ENCODE results near the gene FOXB1. TPM values are rescaled to one million over a fixed set of nuclear protein-coding genes. Genes with fewer than 3 reads are reported as not detected.

FOXB1 gene
- total RNA-seq, 4 donors from 2014 or later, result not detected

GRCh38 chr15:59972241-59972640 lies 31.9 kb upstream of the FOXB1 start:
- no peak for DNase-seq
- Histone ChIP-seq H3K4me1 (no peaks in the 10 kb centered on the region), H3K4me3 (no peak overlapping the region), H3K9me3 (no peaks in the 10 kb centered on the region), H3K36me3 (no peaks in the 10 kb centered on the region), H3K27ac (no peak overlapping the region), H3K27me3 (no peaks in the 10 kb centered on the region)
- TF ChIP-seq CTCF (IDR thresholded peaks at IDR 0.05) (no peak), POLR2AphosphoS5 (IDR thresholded peaks at IDR 0.05) (no peak), EP300 (IDR thresholded peaks at IDR 0.05; ENCODE audit: low read depth) (no peak), POLR2A (IDR thresholded peaks at IDR 0.05) (no peak)
- intact Hi-C loops (cut with DNase I; ENCODE audit: low total_unique reads), result no loop called here
- whole genome bisulfite sequencing, 2 donors (ENCODE audit: low coverage in 1 of 2), result 76 to 100% methylated on average over 1 of the region's 1 CpG
- in situ Hi-C loops (cut with MboI; ENCODE audit: low pct_ligation_motif_present in 1 of 4, low pct_unique_long_range_greater_than_20kb in 1 of 4, low sequenced_read_pairs in 3 of 4), result no loop called here

- 50 to 59% methylated on average over 3 to 6 of the region's 6 CpGs for WGBS, 2 donors (ENCODE audit: low coverage in 1 of 2)
- H3K27me3 ChIP-seq, result peaks cover 14% of the 10 kb centered on the region
- H3K4me3 ChIP-seq, result no peak overlapping the region
- H3K4me1 ChIP-seq, result no peaks in the 10 kb centered on the region
- no peaks in the 10 kb centered on the region for H3K36me3 ChIP-seq
- in situ Hi-C loops (cut with MboI; ENCODE audit: low pct_ligation_motif_present in 1 of 4, low pct_unique_long_range_greater_than_20kb in 1 of 4, low sequenced_read_pairs in 3 of 4), result no loop called here
- no peaks in the 10 kb centered on the region for H3K9me3 ChIP-seq
- H3K27ac ChIP-seq, result no peak overlapping the region
- TF ChIP-seq POLR2A (IDR thresholded peaks at IDR 0.05) (no peak), POLR2AphosphoS5 (IDR thresholded peaks at IDR 0.05) (no peak), CTCF (IDR thresholded peaks at IDR 0.05) (no peak), EP300 (IDR thresholded peaks at IDR 0.05; ENCODE audit: low read depth) (no peak)
- no peak for DNase-seq
- intact Hi-C loops (cut with DNase I; ENCODE audit: low total_unique reads), result no loop called here
Observed at GRCh38 chr15:59976480-59977271, 27.4 kb upstream of the FOXB1 start.

GRCh38 chr15:59991834-59992233 lies 12.3 kb upstream of the FOXB1 start:
- Histone ChIP-seq H3K4me1 (peaks cover 0 to 4% (median 2%) of the 10 kb centered on the region in 4 donors), H3K27ac (no peak overlapping the region), H3K36me3 (no peaks in the 10 kb centered on the region), H3K4me3 (no peak overlapping the region), H3K27me3 (peaks cover 95% of the 10 kb centered on the region), H3K9me3 (no peaks in the 10 kb centered on the region)
- in situ Hi-C loops (cut with MboI; ENCODE audit: low pct_ligation_motif_present in 1 of 4, low pct_unique_long_range_greater_than_20kb in 1 of 4, low sequenced_read_pairs in 3 of 4) (no loop called here), intact Hi-C loops (cut with DNase I; ENCODE audit: low total_unique reads) (no loop called here)
- no peak for DNase-seq
- 31 to 34% methylated on average over 2 of the region's 2 CpGs for WGBS, 2 donors (ENCODE audit: low coverage in 1 of 2)
- TF ChIP-seq EP300 (IDR thresholded peaks at IDR 0.05; ENCODE audit: low read depth) (no peak), POLR2AphosphoS5 (IDR thresholded peaks at IDR 0.05) (no peak), CTCF (IDR thresholded peaks at IDR 0.05) (no peak)

GRCh38 chr15:59993041-59993750 lies 10.9 kb upstream of the FOXB1 start:
- H3K27me3 ChIP-seq, result peaks cover 97% of the 10 kb centered on the region
- no peak for TF ChIP-seq POLR2AphosphoS5 (IDR thresholded peaks at IDR 0.05)
- TF ChIP-seq CTCF (IDR thresholded peaks at IDR 0.05), result no peak
- TF ChIP-seq POLR2A (IDR thresholded peaks at IDR 0.05), result no peak
- no peak for TF ChIP-seq EP300 (IDR thresholded peaks at IDR 0.05; ENCODE audit: low read depth)
- intact Hi-C loops (cut with DNase I; ENCODE audit: low total_unique reads) (no loop called here), in situ Hi-C loops (cut with MboI; ENCODE audit: low pct_ligation_motif_present in 1 of 4, low pct_unique_long_range_greater_than_20kb in 1 of 4, low sequenced_read_pairs in 3 of 4) (no loop called here)
- WGBS, 2 donors (ENCODE audit: low coverage in 1 of 2), result 45 to 56% methylated on average over 2 to 35 of the region's 35 CpGs
- peaks cover 3 to 9% (median 7%) of the 10 kb centered on the region in 4 donors for H3K4me1 ChIP-seq
- no peaks in the 10 kb centered on the region for H3K9me3 ChIP-seq
- H3K4me3 ChIP-seq, result no peak overlapping the region
- no peak overlapping the region for H3K27ac ChIP-seq
- no peak for DNase-seq
- no peaks in the 10 kb centered on the region for H3K36me3 ChIP-seq

All from transverse colon (tissue), 4 donors.